PC-3 (cell line): Measurements from ENCODE around the gene RIC8B.

Experiments used
- CTCF ChIP-seq: fragments of 300-600 bp; sonication (generic); conservative IDR thresholded peaks from 2 replicates; pipeline ENCODE4 v1.5.1; 2017; ENCODE audit warnings: antibody characterized with exemption, low read depth, mild to moderate bottlenecking, low read length
- EZH2 ChIP-seq: fragments of 300-600 bp; sonication (generic); IDR thresholded peaks from one replicate; pipeline ENCODE4 v1.6.1; 2017; ENCODE audit warnings: antibody characterized with exemption, mild to moderate bottlenecking, low read length; ENCODE audit not compliant: unreplicated experiment

GRCh38 chr12:106873983-106874382 is 99.5 kb downstream of the RIC8B start:
- TF ChIP-seq CTCF (no peak), EZH2 (no peak)
